SU-DHL-6 (cell line): ENCODE data around the gene TNFAIP8L2.
A peak's percentile ranks its signal among the peaks of the same experiment; 100 is the strongest.

Experiments used
- H2AFZ ChIP-seq: fragments of 200-600 bp; sonication (generic); 2 replicates; pipeline ENCODE4 v1.6.1; 2014; ENCODE audit warnings: low read depth, mild to moderate bottlenecking, moderate library complexity, mixed read lengths, antibody characterized with exemption, low read length; ENCODE audit not compliant: severe bottlenecking
- H3F3A ChIP-seq: fragments of 200-600 bp; shearing (Covaris generic); 2 replicates; pipeline ENCODE4 v1.6.0; 2016; ENCODE audit warnings: antibody characterized with exemption, mild to moderate bottlenecking; ENCODE audit not compliant: insufficient read depth
- H3K27ac ChIP-seq: fragments of 200-600 bp; sonication (generic); 2 replicates; pipeline ENCODE4 v1.5.1; 2016; ENCODE audit warnings: low read depth, mild to moderate bottlenecking, low read length, moderate library complexity, mixed read lengths
- H3K27me3 ChIP-seq: fragments of 200-600 bp; sonication (generic), shearing (Covaris generic); 2 replicates; pipeline ENCODE4 v1.6.0; 2014; ENCODE audit warnings: mild to moderate bottlenecking, low read length
- H3K36me3 ChIP-seq: fragments of 200-600 bp; sonication (generic); 2 replicates; pipeline ENCODE4 v1.6.1; 2014; ENCODE audit warnings: mild to moderate bottlenecking, low read length, mixed read lengths
- H3K4me2 ChIP-seq: fragments of 300-600, 200-600 bp; shearing (Covaris generic), sonication (generic); 2 replicates; pipeline ENCODE4 v1.6.0; 2014; ENCODE audit warnings: low read length, low read depth, mild to moderate bottlenecking; ENCODE audit not compliant: poor library complexity, severe bottlenecking
- H3K4me3 ChIP-seq: fragments of 200-600 bp; sonication (generic); 2 replicates; pipeline ENCODE4 v1.5.1; 2014; ENCODE audit warnings: antibody characterized with exemption, low read length, mild to moderate bottlenecking, mixed read lengths; ENCODE audit not compliant: insufficient read depth, poor library complexity, severe bottlenecking
- H3K79me2 ChIP-seq: fragments of 200-600 bp; sonication (generic); 2 replicates; pipeline ENCODE4 v1.6.1; 2014; ENCODE audit warnings: mild to moderate bottlenecking, low read length, moderate library complexity; ENCODE audit not compliant: insufficient read depth
- H3K9ac ChIP-seq: fragments of 200-600 bp; sonication (generic); 2 replicates; pipeline ENCODE4 v1.7.0; 2014; ENCODE audit warnings: mild to moderate bottlenecking, low read length
- H3K9me2 ChIP-seq: fragments of 200-600 bp; sonication (generic); replicated peaks from 2 replicates; pipeline ENCODE4 v1.6.1; 2014; ENCODE audit warnings: low read length; ENCODE audit not compliant: insufficient read depth
- H3K9me3 ChIP-seq: fragments of 200-600 bp; sonication (generic); 2 replicates; pipeline ENCODE4 v1.6.1; 2014; ENCODE audit warnings: low read length, mixed read lengths; ENCODE audit not compliant: insufficient read depth
- H4K20me1 ChIP-seq: fragments of 200-600 bp; sonication (generic); 2 replicates; pipeline ENCODE4 v1.6.1; 2014; ENCODE audit warnings: low read depth, mild to moderate bottlenecking, antibody characterized with exemption, low read length, moderate library complexity, mixed read lengths
- EZH2phosphoT487 ChIP-seq: fragments of 200-600 bp; sonication (generic), shearing (Covaris generic); conservative IDR thresholded peaks from 2 replicates; pipeline ENCODE4 v1.6.1; 2018; ENCODE audit warnings: mild to moderate bottlenecking, antibody characterized with exemption, low read length, moderate library complexity, mixed read lengths
- TF ChIP-seq, protein P1 (sequence below): fragments of 200-600 bp; sonication (generic); IDR thresholded peaks from one replicate; pipeline ENCODE4 v1.5.1; 2017; ENCODE audit warnings: antibody characterized with exemption, mild to moderate bottlenecking, low read length, moderate library complexity; ENCODE audit not compliant: insufficient read depth, poor library complexity, severe bottlenecking

TNFAIP8L2 gene

DNA sequence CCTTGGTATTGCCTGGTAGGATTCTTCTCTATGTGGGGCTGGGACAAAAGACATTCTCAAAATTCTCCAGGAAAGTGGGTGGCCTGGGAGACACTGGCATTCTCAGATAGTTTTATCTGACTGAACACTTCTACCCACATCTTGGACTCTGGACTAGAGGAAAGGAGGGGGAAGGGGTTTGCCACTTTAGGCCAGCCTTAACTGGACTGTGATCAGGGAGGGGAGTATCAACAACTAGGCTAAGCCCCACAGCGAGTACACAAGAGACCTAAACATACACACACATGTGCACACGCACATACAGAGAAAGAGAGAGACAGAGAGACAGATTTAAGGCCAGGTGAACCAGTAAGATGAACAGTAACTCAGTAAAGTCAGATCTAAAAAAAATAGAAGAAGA, 8.8 kb upstream of the TNFAIP8L2 start:
- no peaks in the 10 kb centered on the region for H3K27me3 ChIP-seq
- H3K4me2 ChIP-seq, result no peak overlapping the region
- H3K4me3 ChIP-seq, result no peak overlapping the region
- no peak overlapping the region for H3K9ac ChIP-seq
- no peaks in the 10 kb centered on the region for H3K36me3 ChIP-seq
- no peaks in the 10 kb centered on the region for H3K9me2 ChIP-seq
- H3K79me2 ChIP-seq, result no peaks in the 10 kb centered on the region
- no peak overlapping the region for H3K27ac ChIP-seq
- no peaks in the 10 kb centered on the region for H4K20me1 ChIP-seq
- H3K9me3 ChIP-seq, result no peaks in the 10 kb centered on the region
- H3F3A ChIP-seq, result no peaks in the 10 kb centered on the region
- H2AFZ ChIP-seq, result no peak overlapping the region
- no peak for TF ChIP-seq EZH2phosphoT487
- TF ChIP-seq, protein P1, sequence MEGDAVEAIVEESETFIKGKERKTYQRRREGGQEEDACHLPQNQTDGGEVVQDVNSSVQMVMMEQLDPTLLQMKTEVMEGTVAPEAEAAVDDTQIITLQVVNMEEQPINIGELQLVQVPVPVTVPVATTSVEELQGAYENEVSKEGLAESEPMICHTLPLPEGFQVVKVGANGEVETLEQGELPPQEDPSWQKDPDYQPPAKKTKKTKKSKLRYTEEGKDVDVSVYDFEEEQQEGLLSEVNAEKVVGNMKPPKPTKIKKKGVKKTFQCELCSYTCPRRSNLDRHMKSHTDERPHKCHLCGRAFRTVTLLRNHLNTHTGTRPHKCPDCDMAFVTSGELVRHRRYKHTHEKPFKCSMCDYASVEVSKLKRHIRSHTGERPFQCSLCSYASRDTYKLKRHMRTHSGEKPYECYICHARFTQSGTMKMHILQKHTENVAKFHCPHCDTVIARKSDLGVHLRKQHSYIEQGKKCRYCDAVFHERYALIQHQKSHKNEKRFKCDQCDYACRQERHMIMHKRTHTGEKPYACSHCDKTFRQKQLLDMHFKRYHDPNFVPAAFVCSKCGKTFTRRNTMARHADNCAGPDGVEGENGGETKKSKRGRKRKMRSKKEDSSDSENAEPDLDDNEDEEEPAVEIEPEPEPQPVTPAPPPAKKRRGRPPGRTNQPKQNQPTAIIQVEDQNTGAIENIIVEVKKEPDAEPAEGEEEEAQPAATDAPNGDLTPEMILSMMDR, result no peak

DNA sequence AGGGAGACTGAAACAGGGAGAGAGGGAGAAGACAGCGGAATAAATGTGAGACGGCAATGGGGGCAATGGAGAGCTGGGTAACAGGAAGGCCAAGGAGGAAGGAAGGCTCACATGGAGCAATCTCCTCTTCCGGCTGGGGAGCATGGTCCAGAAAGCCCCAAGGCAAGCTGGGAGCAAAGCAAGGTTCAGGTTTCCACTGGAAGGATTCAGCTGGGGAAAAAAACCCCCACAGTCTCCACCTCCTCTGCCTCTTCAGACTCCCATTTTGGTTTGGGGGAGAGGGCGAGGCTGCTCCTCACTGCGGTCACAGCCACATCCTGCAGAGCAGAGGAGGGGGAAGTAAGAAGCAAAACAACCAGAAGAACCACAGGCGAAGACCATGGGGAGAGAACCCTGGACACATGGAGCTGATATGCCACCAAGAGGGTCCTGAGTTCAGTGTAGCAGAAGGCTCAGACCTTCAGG, 650 bp downstream of the TNFAIP8L2 start:
- peak overlapping the region; percentile 19; the same call in 1 of the 2 replicates for H3K9ac ChIP-seq
- no peaks in the 10 kb centered on the region for H3K36me3 ChIP-seq
- H3F3A ChIP-seq, result 0 out of 2 replicates have a peak, but pooled peaks cover 5% of the 10 kb centered on the region
- no peak for TF ChIP-seq EZH2phosphoT487
- TF ChIP-seq, protein P1, result no peak
- no peak overlapping the region for H2AFZ ChIP-seq
- H3K27me3 ChIP-seq, result no peaks in the 10 kb centered on the region
- H3K27ac ChIP-seq, result no peak overlapping the region
- H3K4me3 ChIP-seq, result no peak overlapping the region
- H3K9me2 ChIP-seq, result no peaks in the 10 kb centered on the region
- no peaks in the 10 kb centered on the region for H3K79me2 ChIP-seq
- H4K20me1 ChIP-seq, result no peaks in the 10 kb centered on the region
- peak overlapping the region; percentile 45 for H3K4me2 ChIP-seq
- no peaks in the 10 kb centered on the region for H3K9me3 ChIP-seq

DNA sequence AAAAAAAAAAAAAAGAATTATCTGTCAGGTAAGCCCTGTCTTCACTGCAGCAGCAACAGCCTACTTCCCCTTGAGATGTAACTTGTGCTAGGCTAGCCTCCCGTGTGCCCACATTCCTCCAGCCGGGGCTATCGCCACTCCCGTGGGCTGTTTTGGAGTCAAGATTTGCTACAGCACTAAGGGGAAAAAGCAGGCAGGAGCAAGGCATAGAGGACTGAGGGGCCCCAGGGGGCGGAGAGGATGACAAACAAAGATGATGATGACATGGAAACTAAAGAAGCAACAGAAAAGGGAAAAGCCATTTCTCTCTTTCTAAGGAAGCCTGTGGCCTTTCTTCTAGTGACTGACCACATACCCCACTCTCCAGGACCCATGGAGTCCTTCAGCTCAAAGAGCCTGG, 1.9 kb downstream of the TNFAIP8L2 start:
- Histone ChIP-seq H3K36me3 (no peaks in the 10 kb centered on the region), H3F3A (0 out of 2 replicates have a peak, but pooled peaks cover 5% of the 10 kb centered on the region), H3K79me2 (no peaks in the 10 kb centered on the region), H3K4me3 (no peak overlapping the region), H3K27me3 (no peaks in the 10 kb centered on the region), H3K9me2 (no peaks in the 10 kb centered on the region), H3K9me3 (no peaks in the 10 kb centered on the region), H3K27ac (no peak overlapping the region), H3K9ac (no peak overlapping the region), H4K20me1 (no peaks in the 10 kb centered on the region), H3K4me2 (no peak overlapping the region), H2AFZ (no peak overlapping the region)
- TF ChIP-seq, protein P1, result no peak
- TF ChIP-seq EZH2phosphoT487, result no peak
